H1 (cell line): ENCODE results near the gene RADIL. TPM values are rescaled to one million over a fixed set of nuclear protein-coding genes. Genes with fewer than 3 reads are reported as not detected.

Source experiments
- CTCF ChIA-PET: fragments of 300-600 bp; sonication (Branson Sonifier 250); formaldehyde crosslinking; loops from one replicate; lab custom pipeline; 2021; ENCODE audit not compliant: partially characterized antibody; lab: Charles Lee
- POLR2A ChIA-PET: fragments of 300-600 bp; sonication (Branson Sonifier 250); formaldehyde crosslinking; loops from one replicate; lab custom pipeline; 2021; ENCODE audit warnings: inconsistent platforms; ENCODE audit not compliant: partially characterized antibody; lab: Charles Lee
- DNase-seq, 2 experiments: peaks; one replicate each; pipeline versions ENCODE4 v3.0.0 to v3.0.0-alpha.2; 2010 to 2022; ENCODE audit warnings: low spot score in 2 of 2, low read depth in 1 of 2, mixed read lengths in 1 of 2
- FAIRE-seq: peaks from 2 replicates; lab custom pipeline; 2011; peaks lifted over from hg19 to GRCh38; lab: Jason Lieb, UNC
- H2AFZ ChIP-seq: 2 replicates; pipeline ENCODE4 v1.8.1; 2012; ENCODE audit warnings: low read length, inconsistent platforms
- H2AK5ac ChIP-seq: 2 replicates; pipeline ENCODE4 v1.6.1; 2013; ENCODE audit warnings: low read depth, low read length
- H2BK120ac ChIP-seq: replicated peaks from 2 replicates; pipeline ENCODE3; 2013; ENCODE audit warnings: low read depth, low read length, inconsistent platforms
- H2BK12ac ChIP-seq: 2 replicates; pipeline ENCODE4 v1.6.1; 2013; ENCODE audit warnings: low read depth, low read length
- H2BK15ac ChIP-seq: 2 replicates; pipeline ENCODE4 v1.6.1; 2013; ENCODE audit warnings: low read length
- H2BK20ac ChIP-seq: 2 replicates; pipeline ENCODE4 v1.6.1; 2013; ENCODE audit warnings: low read length
- H2BK5ac ChIP-seq: 2 replicates; pipeline ENCODE4 v1.6.1; 2013; ENCODE audit warnings: low read depth, low read length
- H3K14ac ChIP-seq: 2 replicates; pipeline ENCODE4 v1.6.1; 2013; ENCODE audit warnings: inconsistent platforms; ENCODE audit not compliant: insufficient read length
- H3K18ac ChIP-seq: 2 replicates; pipeline ENCODE4 v1.6.1; 2013; ENCODE audit warnings: low read length; ENCODE audit errors: extremely low read depth
- H3K23ac ChIP-seq: 2 replicates; pipeline ENCODE4 v1.6.1; 2013; ENCODE audit warnings: inconsistent platforms; ENCODE audit not compliant: insufficient read length
- H3K23me2 ChIP-seq: 2 replicates; pipeline ENCODE4 v1.6.1; 2013; ENCODE audit warnings: low read depth, low read length
- H3K27ac ChIP-seq: 2 replicates; pipeline ENCODE4 v1.6.1; 2011; ENCODE audit warnings: low read depth, low read length, inconsistent platforms
- H3K27me3 ChIP-seq, 4 experiments: replicated peaks in 1 of 4; 1 replicate in 1 of 4; 2 replicates in 3 of 4; pipeline versions ENCODE4 v1.6.1 to v1.8.1; 2011 to 2013; ENCODE audit warnings: low read length in 3 of 4, mild to moderate bottlenecking in 3 of 4, inconsistent platforms in 2 of 4, mixed read lengths in 2 of 4, moderate library complexity in 1 of 4; ENCODE audit not compliant: control insufficient read depth in 3 of 4, insufficient read depth in 3 of 4; ENCODE audit errors: extremely low read depth in 1 of 4
- H3K36me3 ChIP-seq, 4 experiments: 2 replicates each; pipeline versions ENCODE4 v1.6.1 to v1.8.1; 2011 to 2013; ENCODE audit warnings: mild to moderate bottlenecking in 4 of 4, low read length in 3 of 4, moderate library complexity in 2 of 4, control low read depth in 1 of 4, inconsistent platforms in 1 of 4; ENCODE audit not compliant: insufficient read depth in 4 of 4, control insufficient read depth in 2 of 4
- H3K4ac ChIP-seq: replicated peaks from 2 replicates; pipeline ENCODE3; 2013; ENCODE audit warnings: low read length, low read depth, mixed read lengths, inconsistent platforms; ENCODE audit not compliant: insufficient read length
- H3K4me1 ChIP-seq, 4 experiments: replicated peaks in 1 of 4; 1 replicate in 1 of 4; 2 replicates in 3 of 4; pipeline versions ENCODE4 v1.6.1 to v1.8.1; 2011 to 2013; ENCODE audit warnings: low read length in 3 of 4, inconsistent platforms in 2 of 4, mixed read lengths in 1 of 4; ENCODE audit not compliant: insufficient read depth in 4 of 4, control insufficient read depth in 3 of 4
- H3K4me2 ChIP-seq, 2 experiments: 2 replicates each; pipeline versions ENCODE4 v1.6.1 to v1.8.1; 2011 to 2013; ENCODE audit warnings: low read depth in 2 of 2, low read length in 2 of 2, control low read depth in 1 of 2, inconsistent platforms in 1 of 2, mild to moderate bottlenecking in 1 of 2; ENCODE audit not compliant: insufficient read depth in 1 of 2
- H3K4me3 ChIP-seq, 4 experiments: fragments of 200-600, 300-600 bp in 1 of 4; sonication (generic), shearing (Covaris generic), sonication (Bioruptor Twin) in 1 of 4; 2 replicates each; pipeline versions ENCODE4 v1.5.1 to v1.8.1; 2011 to 2016; ENCODE audit warnings: low read length in 4 of 4, low read depth in 3 of 4, control low read depth in 2 of 4, inconsistent platforms in 2 of 4, mild to moderate bottlenecking in 2 of 4, mixed read lengths in 1 of 4, moderate library complexity in 1 of 4; ENCODE audit not compliant: insufficient read depth in 2 of 4; ENCODE audit errors: extremely low read depth in 1 of 4
- H3K56ac ChIP-seq: replicated peaks from 2 replicates; pipeline ENCODE3; 2013; ENCODE audit warnings: low read depth, mild to moderate bottlenecking, mixed read lengths, low read length, inconsistent platforms; ENCODE audit not compliant: insufficient read length
- H3K79me1 ChIP-seq: 2 replicates; pipeline ENCODE4 v1.6.1; 2013; ENCODE audit warnings: low read depth, low read length, control low read depth
- H3K79me2 ChIP-seq, 2 experiments: 2 replicates each; pipeline versions ENCODE4 v1.6.1 to v1.8.1; 2012 to 2013; ENCODE audit warnings: low read length in 2 of 2, mild to moderate bottlenecking in 2 of 2, inconsistent platforms in 1 of 2; ENCODE audit not compliant: insufficient read depth in 2 of 2, control insufficient read depth in 1 of 2
- H3K9ac ChIP-seq, 4 experiments: replicated peaks in 1 of 4; 1 replicate in 1 of 4; 2 replicates in 3 of 4; pipeline versions ENCODE4 v1.6.1 to v1.8.1; 2011 to 2013; ENCODE audit warnings: low read depth in 3 of 4, low read length in 3 of 4, control low read depth in 2 of 4, mild to moderate bottlenecking in 2 of 4, moderate library complexity in 2 of 4, inconsistent platforms in 1 of 4; ENCODE audit errors: extremely low read depth in 1 of 4
- H3K9me3 ChIP-seq, 2 experiments: 2 replicates each; pipeline versions ENCODE4 v1.6.1 to v1.8.1; 2012 to 2013; ENCODE audit warnings: mild to moderate bottlenecking in 2 of 2, moderate library complexity in 2 of 2, control low read depth in 1 of 2, inconsistent platforms in 1 of 2, low read depth in 1 of 2, low read length in 1 of 2, mixed read lengths in 1 of 2; ENCODE audit not compliant: insufficient read depth in 2 of 2
- H4K20me1 ChIP-seq, 2 experiments: replicated peaks in 1 of 2; 2 replicates each; pipeline versions ENCODE3 to v1.8.1; 2011 to 2013; ENCODE audit warnings: inconsistent platforms in 2 of 2, low read length in 2 of 2, mild to moderate bottlenecking in 1 of 2; ENCODE audit not compliant: insufficient read depth in 2 of 2, control insufficient read depth in 1 of 2
- H4K5ac ChIP-seq: 2 replicates; pipeline ENCODE4 v1.6.1; 2013; ENCODE audit warnings: low read length, low read depth, mixed read lengths, inconsistent platforms; ENCODE audit not compliant: insufficient read length
- H4K8ac ChIP-seq: 2 replicates; pipeline ENCODE4 v1.8.0; 2013; ENCODE audit warnings: mild to moderate bottlenecking, moderate library complexity, low read length, inconsistent platforms; ENCODE audit not compliant: insufficient read depth; ENCODE audit errors: extremely low read depth
- H4K91ac ChIP-seq: replicated peaks from 2 replicates; pipeline ENCODE3; 2013; ENCODE audit warnings: low read length, mixed read lengths, inconsistent platforms; ENCODE audit not compliant: insufficient read length
- CBX8 ChIP-seq: fragments of 300-800, 300-1000 bp; sonication (generic); IDR thresholded peaks from 2 replicates; pipeline ENCODE4 v1.7.1; 2016; ENCODE audit warnings: low read depth, low read length, borderline replicate concordance
- CHD2 ChIP-seq: IDR thresholded peaks from 2 replicates; pipeline ENCODE4 v1.6.1; 2012; ENCODE audit warnings: low read length, improper control_type of control experiment
- SIN3A ChIP-seq, 2 experiments: IDR thresholded peaks in 1 of 2; conservative IDR thresholded peaks in 1 of 2; 2 replicates each; pipeline ENCODE4 v1.6.1; 2011 to 2012; ENCODE audit warnings: low read length in 2 of 2, improper control_type of control experiment in 1 of 2, low read depth in 1 of 2, mild to moderate bottlenecking in 1 of 2
- TEAD4 ChIP-seq: IDR thresholded peaks from 2 replicates; pipeline ENCODE4 v1.6.1; 2012; ENCODE audit warnings: low read depth, low read length, inconsistent platforms, mixed read lengths
- WGBS, 2 experiments: shearing (Covaris generic) in 1 of 2; methylation state at CpG; one replicate each; pipeline versions ENCODE4 v1.1.6 to v1.1.7; 2013 to 2015; ENCODE audit warnings: low lambda C conversion rate in 2 of 2, mixed read lengths in 2 of 2, inconsistent platforms in 1 of 2, low coverage in 1 of 2, missing lambda C conversion rate in 1 of 2; ENCODE audit not compliant: insufficient replicate concordance in 2 of 2, insufficient coverage in 1 of 2, insufficient read length in 1 of 2; ENCODE audit errors: extremely low coverage in 1 of 2, missing lambda C conversion rate in 1 of 2; 5-methylcytosine and 5-hydroxymethylcytosine counted together
- polyA plus RNA-seq, 7 experiments: library from polyadenylated mRNA; depleted of rRNA in 3 of 7; stranded (reverse) in 5 of 7; unstranded in 2 of 7; fragments of >200 nt in 5 of 7; fragments of 200-250 nt in 2 of 7; gene quantifications; 1 replicate in 5 of 7; 2 replicates in 1 of 7; 4 replicates in 1 of 7; pipeline versions ENCODE4 v1.2.1 to v1.2.3, GENCODE V29; 2011 to 2013; ENCODE audit warnings: missing spikeins in 2 of 7, mixed read lengths in 2 of 7
- total RNA-seq: library from RNA; stranded (reverse); fragmentation: NEBNext Ultra II Directional; extraction: Animal tissue kit (Norgen Biotek cat#: 25700); gene quantifications from 2 replicates; pipeline ENCODE4 v1.2.1, GENCODE V29; 2021
- TF ChIP-seq, protein P1 (sequence below), 3 experiments: IDR thresholded peaks; 1 replicate in 2 of 3; 2 replicates in 1 of 3; pipeline versions ENCODE4 v1.5.1 to v1.6.1; 2011; ENCODE audit warnings: low read length in 3 of 3, mild to moderate bottlenecking in 3 of 3, inconsistent platforms in 2 of 3, low read depth in 1 of 3, moderate library complexity in 1 of 3; ENCODE audit not compliant: insufficient read depth in 1 of 3; ENCODE audit errors: control extremely low read depth in 1 of 3

RADIL gene
- total and polyA plus RNA-seq, 2 of the 8 experiments (the other 6 are each of a cell fraction or from before 2014, with no cell fraction given): 5.0 to 5.4 TPM

DNA sequence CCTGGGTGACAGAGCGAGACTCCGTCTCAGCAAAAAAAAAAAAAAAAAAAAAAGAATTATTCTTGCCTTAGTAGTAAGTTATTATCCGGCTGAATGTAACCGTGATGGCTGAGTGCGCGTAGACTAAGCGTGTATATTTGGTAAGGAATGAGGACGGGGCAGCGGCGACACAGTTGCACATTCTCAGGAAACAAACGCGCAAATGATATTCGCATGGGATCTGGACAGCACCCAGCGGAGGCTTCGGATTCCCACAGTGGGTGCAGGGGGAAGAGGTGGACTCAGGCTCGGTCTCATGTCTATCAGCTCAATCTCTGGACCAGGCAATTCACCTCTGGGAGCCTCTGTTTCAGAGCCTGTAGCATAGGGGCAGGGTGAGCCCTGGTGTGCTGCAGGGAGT, 50.8 kb downstream of the RADIL start:
- H4K8ac ChIP-seq: no peak overlapping the region

More for the DNA sequence above, 50.8 kb downstream of the RADIL start:
- no peak for DNase-seq
- Histone ChIP-seq H4K91ac (no peak overlapping the region), H3K4ac (no peak overlapping the region), H3K14ac (no peak overlapping the region), H2BK5ac (no peak overlapping the region), H2AFZ (no peak overlapping the region), H3K4me1 (peaks cover 0 to 4% (median 0%) of the 10 kb centered on the region in 4 experiments; a peak in 1 of 7 replicates), H3K18ac (no peak overlapping the region), H2BK12ac (no peak overlapping the region), H3K9me3 (no peaks in the 10 kb centered on the region), H4K5ac (no peak overlapping the region), H3K27me3 (no peaks in the 10 kb centered on the region), H3K79me1 (no peaks in the 10 kb centered on the region), H2BK15ac (no peak overlapping the region), H2BK120ac (no peak overlapping the region), H3K4me3 (no peak overlapping the region), H3K23me2 (peaks cover 2% of the 10 kb centered on the region; the same call in 1 of the 2 replicates), H3K9ac (no peak overlapping the region), H2BK20ac (no peak overlapping the region), H3K36me3 (no peaks in the 10 kb centered on the region), H2AK5ac (no peak overlapping the region), H3K56ac (no peak overlapping the region), H3K4me2 (no peak overlapping the region), H4K20me1 (peaks cover 0 to 6% of the 10 kb centered on the region in 2 experiments), H3K27ac (no peak overlapping the region), H3K79me2 (no peaks in the 10 kb centered on the region), H3K23ac (no peak overlapping the region)
- TF ChIP-seq TEAD4 (no peak), CHD2 (no peak), SIN3A (conservative IDR thresholded peaks at IDR 0.05 in 1 of 2, IDR thresholded peaks at IDR 0.05 in 1 of 2; ENCODE audit: low read depth in 1 of 2, low read length in 2 of 2) (no peak), CBX8 (no peak)
- TF ChIP-seq, protein P1, sequence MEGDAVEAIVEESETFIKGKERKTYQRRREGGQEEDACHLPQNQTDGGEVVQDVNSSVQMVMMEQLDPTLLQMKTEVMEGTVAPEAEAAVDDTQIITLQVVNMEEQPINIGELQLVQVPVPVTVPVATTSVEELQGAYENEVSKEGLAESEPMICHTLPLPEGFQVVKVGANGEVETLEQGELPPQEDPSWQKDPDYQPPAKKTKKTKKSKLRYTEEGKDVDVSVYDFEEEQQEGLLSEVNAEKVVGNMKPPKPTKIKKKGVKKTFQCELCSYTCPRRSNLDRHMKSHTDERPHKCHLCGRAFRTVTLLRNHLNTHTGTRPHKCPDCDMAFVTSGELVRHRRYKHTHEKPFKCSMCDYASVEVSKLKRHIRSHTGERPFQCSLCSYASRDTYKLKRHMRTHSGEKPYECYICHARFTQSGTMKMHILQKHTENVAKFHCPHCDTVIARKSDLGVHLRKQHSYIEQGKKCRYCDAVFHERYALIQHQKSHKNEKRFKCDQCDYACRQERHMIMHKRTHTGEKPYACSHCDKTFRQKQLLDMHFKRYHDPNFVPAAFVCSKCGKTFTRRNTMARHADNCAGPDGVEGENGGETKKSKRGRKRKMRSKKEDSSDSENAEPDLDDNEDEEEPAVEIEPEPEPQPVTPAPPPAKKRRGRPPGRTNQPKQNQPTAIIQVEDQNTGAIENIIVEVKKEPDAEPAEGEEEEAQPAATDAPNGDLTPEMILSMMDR (IDR thresholded peaks at IDR 0.05; ENCODE audit: control extremely low read depth in 1 of 3, insufficient read depth in 1 of 3, low read depth in 1 of 3, low read length in 3 of 3): no peak
- POLR2A ChIA-PET: no interaction called here
- 95% methylated on average over 16 of the region's 16 CpGs; no CpG with 5 or more reads in 1 of the 2 experiments for WGBS, 2 experiments
- CTCF ChIA-PET: interaction anchor here (0.8 to 5.4 kb wide), 7 partner anchors 11 to 254 kb away, joined by 3 to 62 read pairs (median 20); partner anchors contain the start of gene RADIL
- FAIRE-seq: no peak
